GM13977 (cell line): ENCODE measurements around the gene TSHZ2.

ENCODE experiments used
- DNase-seq: peaks from one replicate; pipeline ENCODE4 v3.0.0; 2012; ENCODE audit warnings: low spot score
- in situ Hi-C: fragments of 300-500 bp; cut with MboI; formaldehyde crosslinking; loops from one replicate; pipeline ENCODE4 v1.12.0; 2022; ENCODE audit warnings: low sequenced_read_pairs, low pct_unique_long_range_greater_than_20kb, mixed read lengths, inconsistent platforms; ENCODE audit not compliant: unreplicated experiment
- TF ChIP-seq, protein P1 (sequence below): IDR thresholded peaks from 2 replicates; pipeline ENCODE4 v1.5.1; 2012; ENCODE audit warnings: mild to moderate bottlenecking, control low read depth; ENCODE audit not compliant: insufficient read depth; ENCODE audit errors: extremely low read depth, missing control alignments

TSHZ2 gene

GRCh38 chr20:52972190-52972937 is at the start of gene TSHZ2:
Gene TSHZ2 (plus strand): TSS chr20:52972358. CDS start chr20:52973294, 936 bp downstream.
- no peak for DNase-seq
- TF ChIP-seq, protein P1, sequence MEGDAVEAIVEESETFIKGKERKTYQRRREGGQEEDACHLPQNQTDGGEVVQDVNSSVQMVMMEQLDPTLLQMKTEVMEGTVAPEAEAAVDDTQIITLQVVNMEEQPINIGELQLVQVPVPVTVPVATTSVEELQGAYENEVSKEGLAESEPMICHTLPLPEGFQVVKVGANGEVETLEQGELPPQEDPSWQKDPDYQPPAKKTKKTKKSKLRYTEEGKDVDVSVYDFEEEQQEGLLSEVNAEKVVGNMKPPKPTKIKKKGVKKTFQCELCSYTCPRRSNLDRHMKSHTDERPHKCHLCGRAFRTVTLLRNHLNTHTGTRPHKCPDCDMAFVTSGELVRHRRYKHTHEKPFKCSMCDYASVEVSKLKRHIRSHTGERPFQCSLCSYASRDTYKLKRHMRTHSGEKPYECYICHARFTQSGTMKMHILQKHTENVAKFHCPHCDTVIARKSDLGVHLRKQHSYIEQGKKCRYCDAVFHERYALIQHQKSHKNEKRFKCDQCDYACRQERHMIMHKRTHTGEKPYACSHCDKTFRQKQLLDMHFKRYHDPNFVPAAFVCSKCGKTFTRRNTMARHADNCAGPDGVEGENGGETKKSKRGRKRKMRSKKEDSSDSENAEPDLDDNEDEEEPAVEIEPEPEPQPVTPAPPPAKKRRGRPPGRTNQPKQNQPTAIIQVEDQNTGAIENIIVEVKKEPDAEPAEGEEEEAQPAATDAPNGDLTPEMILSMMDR = no peak
- in situ Hi-C loops = no loop called here

DNA sequence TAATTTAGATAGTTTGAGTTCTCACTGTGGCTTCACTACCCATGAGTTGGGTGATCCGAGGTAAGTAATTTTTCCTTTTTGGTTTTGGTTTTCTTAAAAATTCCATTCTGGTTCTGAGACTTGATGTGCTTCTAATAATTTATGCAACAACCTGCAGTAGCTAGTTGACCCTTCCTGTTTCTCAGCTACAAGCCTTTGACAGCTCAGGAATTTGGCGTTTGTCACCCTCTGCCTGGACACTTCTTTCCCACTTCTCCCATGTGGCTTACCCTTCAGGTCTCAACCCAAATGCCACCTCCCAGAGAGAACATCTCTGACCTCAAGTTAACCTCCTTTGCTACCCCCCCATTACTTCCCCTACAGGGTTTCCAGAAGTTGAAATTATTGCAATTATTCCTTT is 49.7 kb upstream of the TSHZ2 start:
- TF ChIP-seq, protein P1 = no peak
- in situ Hi-C loops = no loop called here

DNA sequence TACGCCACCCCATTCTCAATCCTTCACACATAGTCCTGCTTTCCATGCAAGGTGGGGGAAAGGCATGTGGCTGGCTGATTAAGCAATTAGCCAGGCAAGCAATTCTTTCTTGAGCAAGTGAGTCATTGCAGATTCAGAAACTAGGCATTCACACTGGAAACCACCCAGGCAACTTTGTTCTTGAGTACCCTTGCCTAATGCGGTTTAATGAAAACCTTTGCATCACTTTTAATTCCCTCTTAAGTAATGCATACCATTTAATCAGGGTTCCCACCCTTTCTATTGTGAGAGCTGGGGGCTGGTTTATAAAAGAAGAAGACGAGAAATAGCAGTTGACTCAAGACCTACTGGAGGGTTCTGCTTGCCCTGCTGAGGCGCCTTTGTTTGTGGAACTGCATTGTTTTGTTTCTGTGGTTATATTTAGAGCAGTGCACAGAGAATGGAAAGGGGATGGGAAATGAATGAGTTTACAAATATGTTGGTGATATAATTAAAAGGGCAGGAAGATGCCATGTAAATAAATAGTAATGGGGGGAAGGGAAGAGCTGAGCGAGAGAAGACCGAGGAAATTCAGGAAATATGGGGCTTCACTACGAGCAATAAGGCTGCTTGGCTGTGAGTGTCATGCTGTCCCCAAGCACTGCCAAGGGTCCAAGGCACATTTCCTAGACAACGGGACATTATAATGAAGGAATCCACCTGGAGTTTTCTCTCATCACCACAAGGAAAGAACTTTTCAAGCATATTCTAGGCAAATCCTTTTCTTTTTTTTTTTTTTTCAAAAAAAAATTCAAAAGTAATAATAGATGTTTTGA is 48.8 kb upstream of the TSHZ2 start:
- TF ChIP-seq, protein P1 = no peak
- in situ Hi-C loops = no loop called here
- DNase-seq = no peak

More for the DNA sequence above, 49.7 kb upstream of the TSHZ2 start:
- DNase-seq = no peak

- in situ Hi-C loops = no loop called here
- DNase-seq = no peak
- TF ChIP-seq, protein P1 = no peak
These were observed 47.5 kb upstream of the TSHZ2 start for GRCh38 chr20:52924411-52925271.

DNA sequence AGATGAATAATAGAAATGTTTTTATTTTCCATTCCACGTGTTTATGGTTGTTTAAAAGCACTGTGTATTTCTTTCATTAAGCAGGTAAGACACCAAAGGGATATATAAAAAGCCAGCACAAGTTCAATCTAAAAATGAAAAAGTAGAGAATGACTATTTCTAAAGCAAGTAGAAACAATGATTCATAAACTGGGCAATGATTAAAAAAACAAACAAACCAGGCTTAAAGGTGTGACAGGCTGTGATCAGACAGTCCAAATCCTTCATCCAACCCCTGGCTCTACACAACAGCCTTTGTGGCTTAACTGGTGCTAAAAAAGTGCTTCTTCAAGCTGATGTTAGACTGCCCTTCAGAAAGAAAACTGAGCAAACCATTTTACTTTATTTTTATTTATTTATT is 45.7 kb upstream of the TSHZ2 start:
- TF ChIP-seq, protein P1 = no peak
- in situ Hi-C loops = no loop called here

DNA sequence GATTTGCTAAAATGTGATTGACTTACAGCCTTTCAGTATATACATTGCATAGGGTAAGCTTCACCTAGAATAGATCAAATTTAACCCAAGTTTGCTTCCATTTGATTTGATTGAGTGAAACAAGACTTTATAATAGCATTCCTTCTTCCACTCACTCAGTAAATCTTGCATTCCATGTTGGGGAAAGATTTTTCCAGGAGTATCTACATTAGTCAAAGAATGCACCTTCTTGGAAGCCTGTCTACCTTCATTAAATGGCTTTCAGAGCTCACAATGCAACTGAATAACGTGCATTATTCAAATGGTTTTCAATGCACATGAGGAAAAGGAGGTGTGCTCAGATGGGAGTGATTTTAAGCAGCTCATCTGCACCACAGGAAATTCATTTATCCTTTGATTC is 38.3 kb upstream of the TSHZ2 start:
- in situ Hi-C loops = no loop called here
- TF ChIP-seq, protein P1 = no peak
- no peak for DNase-seq

More for the DNA sequence above, 45.7 kb upstream of the TSHZ2 start:
- DNase-seq = no peak
